Measurements from ENCODE around the gene TMED10. TPM values are rescaled to one million over a fixed set of nuclear protein-coding genes. Genes with fewer than 3 reads are reported as not detected.
A peak's percentile ranks its signal among the peaks of the same experiment; 100 is the strongest.

TMED10 gene
- 330 TPM for total RNA-seq
- long read RNA-seq, full-length matches to known transcripts: 671 of 747 reads
- long read RNA-seq, partial matches to known transcripts: 5 of 747 reads
- long read RNA-seq, other reads (novel, unspliced or antisense): 71 of 747 reads

DNA sequence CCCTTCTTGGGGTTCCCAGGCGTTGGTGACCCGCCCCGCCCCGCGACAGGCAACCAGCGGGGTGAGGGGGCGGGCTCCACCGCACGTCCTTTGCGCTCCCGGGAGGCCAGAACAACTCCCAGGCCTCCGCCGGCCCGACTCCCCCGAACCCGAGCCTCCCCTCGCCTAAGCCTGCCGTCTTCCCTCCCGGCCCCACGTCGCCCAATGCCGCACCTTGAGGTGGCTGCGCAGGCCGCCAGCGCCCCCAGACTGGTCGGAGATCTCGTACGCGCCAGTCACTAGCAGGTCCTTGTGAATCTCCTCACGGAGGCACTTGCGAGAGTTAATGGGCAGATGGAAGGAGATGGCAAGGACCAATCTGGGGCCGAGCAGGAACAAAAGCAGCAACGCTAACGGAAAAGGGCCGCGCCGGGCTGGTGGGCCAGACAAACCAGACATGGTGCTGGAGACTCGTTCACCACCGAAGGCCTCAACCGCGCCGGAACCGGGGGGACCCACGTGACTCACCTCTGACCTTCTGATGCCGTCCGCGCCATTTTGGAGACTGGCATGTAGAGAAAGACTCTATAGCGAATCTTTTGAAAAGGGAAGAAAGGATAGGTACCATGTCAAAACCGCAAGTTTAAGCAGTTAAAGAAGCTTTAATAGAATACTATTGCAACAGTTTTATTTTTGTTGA is at the start of gene TMED10:
Gene TMED10 (minus strand): TSS at position 471 of the 679 bp plus-strand sequence. CDS start 33 bp downstream, at position 438.
- DNase-seq (ENCODE audit: low spot score): peak; percentile 96

DNA sequence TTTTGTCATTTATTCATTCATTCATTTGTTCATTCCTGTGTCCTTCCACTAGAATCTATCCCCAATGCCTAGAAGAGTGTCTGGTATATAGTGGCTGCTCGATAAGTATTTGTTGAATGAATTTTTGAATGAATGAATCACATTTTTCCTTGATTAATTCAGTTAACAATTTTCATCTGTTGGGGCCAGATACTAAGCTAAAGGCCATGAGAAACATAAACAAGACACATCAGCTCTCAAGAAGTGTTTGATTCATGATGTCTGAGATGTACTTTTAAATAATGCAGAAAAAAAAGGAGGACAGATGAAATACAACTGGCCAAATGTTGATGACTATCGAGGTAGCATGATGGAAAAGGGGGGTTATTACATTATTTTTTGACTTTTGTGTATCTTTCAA is 48.1 kb upstream of the TMED10 start:
- DNase-seq (ENCODE audit: low spot score): no peak

DNA sequence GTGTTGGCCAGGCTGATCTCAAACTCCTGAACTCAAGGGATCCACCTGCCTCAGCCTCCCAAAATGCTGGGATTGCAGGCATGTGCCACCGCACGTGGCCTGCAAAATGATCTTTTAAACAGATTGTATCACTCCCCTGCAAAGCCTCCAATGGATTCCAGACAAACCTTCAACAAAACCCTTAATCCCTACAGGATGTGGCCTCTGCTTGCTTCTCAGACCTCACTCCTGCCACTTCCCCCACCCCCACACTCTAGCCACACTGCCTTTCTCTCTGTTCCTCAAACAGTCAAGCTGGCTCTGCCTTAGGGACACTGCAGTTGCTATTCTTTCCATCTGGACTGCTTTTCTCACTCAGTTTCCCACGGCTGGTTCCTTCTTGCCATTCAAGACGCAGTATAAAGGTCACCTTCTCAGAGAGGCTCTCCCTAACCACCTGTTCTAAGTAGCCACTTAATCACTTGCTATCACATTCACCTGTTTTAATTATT is 47.3 kb upstream of the TMED10 start:
- no peak for DNase-seq (ENCODE audit: low spot score)

DNA sequence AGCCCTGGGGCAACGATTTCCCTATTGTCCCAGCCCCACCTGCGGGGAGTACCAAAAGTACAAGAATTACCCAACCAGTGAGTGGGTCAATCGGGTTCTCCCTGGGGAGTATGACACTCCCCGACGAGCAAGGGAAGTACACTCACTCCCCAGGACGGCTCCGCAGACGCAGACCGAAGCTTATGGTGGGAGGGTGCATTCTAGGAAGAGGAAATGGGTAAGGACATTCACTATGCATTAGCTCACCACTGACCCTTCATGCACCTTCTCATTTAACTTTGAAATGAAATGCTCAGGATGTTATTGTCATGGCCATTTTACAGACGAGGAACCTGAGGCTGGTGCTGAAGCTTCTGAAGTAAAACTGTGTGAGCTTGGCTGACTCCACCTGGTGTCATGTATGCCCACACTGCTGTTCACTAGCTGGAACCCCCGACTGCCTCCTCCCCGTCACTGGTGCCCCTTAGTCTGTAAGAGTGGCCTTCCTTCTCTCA is 45.8 kb upstream of the TMED10 start:
- no peak for DNase-seq (ENCODE audit: low spot score)

DNA sequence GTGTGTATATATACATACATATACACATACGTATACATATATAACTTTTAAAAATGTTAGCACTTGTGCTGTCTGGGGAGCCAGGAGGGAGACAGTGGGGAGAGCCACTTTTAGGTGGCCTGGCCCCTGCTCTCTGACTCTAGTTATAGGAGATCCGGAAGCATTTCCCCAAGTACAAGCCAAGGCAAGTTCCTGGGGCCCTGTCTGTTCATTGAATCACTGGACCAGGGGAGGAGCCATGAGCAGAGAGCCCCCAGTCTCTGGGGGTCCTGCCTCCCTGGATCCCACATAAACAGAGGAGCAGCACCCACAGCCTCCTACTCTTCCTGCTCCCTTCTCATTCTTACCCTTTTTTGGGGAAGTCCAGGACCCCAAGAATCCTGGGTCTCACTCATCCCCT is 45.4 kb upstream of the TMED10 start:
- DNase-seq (ENCODE audit: low spot score): no peak

DNA sequence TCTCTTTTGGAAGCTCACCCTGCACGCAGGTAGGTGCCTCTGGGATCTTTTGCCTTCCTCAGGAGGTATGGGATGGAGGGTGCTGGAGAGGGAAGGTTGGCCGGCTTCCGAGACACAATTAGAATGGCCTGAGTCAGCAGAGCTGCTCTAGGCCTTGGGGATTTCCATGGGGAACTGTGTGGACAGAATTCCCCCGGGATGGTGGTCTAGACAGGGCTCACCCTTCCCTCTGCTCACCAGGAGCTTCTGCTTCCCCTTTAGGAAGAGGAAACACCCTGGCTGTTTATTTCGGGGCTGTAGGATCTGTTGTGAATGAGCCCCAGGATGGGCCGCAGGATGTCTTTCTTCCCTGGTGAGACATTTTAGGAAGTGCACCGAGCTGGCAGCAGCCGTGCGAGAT is 43.7 kb upstream of the TMED10 start:
- DNase-seq (ENCODE audit: low spot score): no peak

DNA sequence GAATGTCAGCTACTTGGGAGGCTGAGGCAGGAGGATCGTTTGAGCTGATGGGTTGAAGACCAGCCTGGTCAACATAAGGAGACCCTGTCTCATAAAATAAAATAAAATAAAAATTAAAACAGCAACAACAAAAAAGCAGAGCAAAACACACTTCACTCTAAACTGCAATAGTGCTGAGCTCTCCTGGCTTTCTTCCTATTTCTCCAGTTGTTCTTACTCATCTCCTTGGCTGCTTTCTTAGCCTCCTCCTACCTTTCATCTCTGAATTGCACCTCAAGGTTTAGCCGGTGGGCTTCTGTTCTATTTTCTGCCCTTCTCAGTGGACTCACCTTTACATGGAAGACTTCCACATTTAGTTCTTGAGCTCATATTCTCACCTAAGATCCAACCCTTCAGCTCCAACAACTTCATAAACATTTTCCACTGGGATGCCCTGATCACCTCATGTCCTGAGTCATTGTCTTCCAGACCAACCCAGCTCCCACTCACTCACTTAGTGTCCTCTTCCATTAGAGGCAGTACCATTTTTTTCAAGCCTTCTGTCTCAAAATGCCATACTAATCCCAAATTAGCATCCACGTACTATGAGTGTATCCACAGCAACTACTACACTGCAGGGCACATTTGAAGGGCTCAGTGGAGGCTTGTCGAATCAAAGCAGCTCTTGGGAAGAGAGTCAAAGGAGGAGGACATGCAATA is 41.2 kb upstream of the TMED10 start:
- DNase-seq (ENCODE audit: low spot score): no peak

DNA sequence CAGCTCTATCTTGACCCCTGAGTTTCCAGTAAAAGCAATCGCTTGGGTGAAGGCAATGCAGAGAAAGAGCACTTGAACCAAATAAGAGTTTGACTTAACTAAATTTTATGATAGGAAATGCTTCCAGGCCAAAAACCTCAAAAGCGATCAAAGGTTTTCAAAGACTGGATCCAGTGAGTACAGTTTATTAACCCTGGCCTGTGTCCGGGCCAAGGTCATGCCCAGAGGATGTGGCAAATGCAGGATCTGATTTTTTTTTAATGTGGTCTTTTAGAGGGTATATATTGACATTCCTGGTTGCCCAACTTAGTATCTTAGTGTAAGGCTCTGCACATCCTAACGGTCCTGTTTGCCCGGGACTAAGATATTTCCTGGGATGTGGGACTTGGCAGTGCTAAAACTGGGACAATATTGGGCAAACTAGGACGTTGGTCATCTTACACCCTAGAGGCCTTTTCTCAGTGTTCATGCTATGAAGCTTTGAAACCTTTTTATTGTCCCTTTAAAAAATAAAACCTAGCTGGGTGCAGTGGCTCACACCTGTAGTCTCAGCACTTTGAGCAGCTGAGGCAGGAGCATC is 40.1 kb upstream of the TMED10 start:
- no peak for DNase-seq (ENCODE audit: low spot score)

DNA sequence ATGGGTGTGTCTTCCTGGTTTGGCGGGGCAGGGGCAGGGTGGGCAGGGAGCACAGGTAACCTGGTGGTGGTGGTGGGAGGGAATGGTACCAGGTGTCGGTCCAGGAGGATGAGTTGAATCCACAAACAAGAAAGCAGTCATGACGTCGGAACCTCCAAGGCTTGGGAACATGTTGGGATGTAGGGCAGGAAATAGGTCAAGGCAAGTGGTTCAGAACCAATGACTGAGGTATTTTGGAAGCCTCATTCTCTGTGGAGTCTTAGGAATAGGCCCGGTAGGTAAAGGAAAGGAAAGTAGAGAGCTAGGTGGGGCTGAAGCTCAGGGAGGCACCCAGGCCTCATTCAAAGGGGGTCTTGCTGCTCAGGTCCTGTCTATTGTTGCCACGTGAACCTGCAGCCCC is 39.1 kb upstream of the TMED10 start:
- DNase-seq (ENCODE audit: low spot score): no peak

DNA sequence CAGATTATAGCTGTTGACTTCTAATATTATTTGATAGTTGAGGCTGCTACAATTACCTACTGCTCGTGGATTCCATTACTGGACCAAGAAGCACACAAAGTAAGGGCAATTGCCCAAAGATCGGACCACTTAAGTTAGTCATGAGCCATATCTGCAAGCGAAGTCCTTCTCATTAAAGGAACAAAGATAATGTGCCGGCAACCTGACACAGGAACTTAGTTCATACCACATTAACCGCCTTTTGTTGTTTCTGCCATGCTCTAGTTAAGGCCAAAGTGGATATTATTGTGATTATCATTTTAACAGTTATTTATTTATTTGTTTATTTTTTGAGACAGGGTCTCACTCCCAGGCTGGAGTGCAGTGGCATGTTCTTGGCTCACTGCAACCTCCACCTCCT is 38.1 kb upstream of the TMED10 start:
- no peak for DNase-seq (ENCODE audit: low spot score)

DNA sequence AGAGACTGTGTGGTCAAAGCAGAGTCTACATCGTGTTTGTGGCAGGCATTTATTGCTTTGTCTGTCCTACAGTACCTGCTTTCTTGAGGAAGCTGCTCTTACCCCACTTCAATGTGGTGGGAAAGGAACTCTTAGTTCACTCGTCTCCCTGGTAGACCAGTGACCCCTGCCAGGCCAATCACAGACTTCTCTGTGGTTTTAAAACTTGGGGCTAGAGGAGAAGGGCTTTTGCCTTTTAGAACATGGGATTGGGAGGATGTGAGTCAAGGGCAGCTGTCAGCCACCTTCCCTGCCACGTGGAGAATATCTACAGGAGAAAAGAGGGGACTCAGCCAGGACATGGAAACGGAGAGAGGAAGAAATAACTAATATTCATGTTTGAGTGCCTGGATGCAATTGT is 36.8 kb upstream of the TMED10 start:
- DNase-seq (ENCODE audit: low spot score): no peak

DNA sequence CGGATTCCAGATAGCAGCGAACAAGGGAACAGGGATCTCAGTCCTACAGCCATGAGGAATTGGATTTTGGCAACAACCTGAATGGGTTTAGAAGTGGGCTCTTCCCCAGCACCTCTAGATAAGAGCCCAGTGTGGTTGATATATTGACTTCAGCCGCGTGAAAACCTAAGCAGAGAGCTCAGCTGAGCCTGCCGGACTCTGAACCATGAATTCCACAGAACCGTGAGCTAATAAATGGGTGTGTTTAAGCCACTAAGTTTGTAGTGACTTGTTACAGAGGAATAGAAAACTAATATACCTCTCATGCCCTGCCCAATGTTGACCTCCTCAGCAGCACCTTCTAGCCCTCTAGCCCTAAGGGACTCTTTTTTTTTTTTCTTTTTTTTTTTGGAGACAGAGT is 32.4 kb upstream of the TMED10 start:
- DNase-seq (ENCODE audit: low spot score): no peak

DNA sequence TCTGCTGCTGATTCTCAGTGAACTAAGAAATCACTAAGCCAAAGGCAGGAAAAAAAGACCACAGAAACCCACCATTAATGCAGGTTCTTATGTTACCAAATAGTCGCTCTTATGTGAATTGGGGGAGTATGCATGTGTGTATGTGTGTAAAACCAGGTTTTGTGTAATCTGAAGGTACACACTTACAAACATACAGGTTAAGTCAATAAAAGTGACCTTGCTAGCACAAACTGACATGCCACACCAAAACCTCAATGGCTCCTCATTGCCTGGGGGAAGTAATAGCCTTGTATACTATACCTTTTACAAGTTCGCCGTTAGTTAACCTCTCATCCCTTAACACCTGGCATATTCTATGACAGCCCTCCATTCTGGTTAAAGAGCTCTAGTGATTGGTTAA is 29.8 kb upstream of the TMED10 start:
- DNase-seq (ENCODE audit: low spot score): no peak

DNA sequence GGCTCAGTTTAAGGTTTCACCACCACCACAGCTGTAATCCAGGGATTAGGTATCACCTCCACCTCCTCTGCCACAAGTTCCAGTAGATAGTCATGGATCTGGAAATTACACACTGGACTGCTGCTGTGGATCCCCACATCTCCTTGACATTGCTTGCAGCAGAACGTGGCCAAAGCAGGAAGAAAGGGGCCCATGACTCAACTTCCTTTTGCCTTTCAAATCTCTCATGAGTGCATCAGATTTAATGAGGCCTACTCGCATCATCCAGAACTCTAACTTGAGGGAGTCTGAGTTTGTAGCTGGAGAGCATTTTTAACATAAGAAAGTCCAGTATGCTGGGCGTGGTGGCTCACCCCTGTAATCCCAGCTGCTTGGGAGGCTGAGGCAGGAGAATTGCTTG is 29.2 kb upstream of the TMED10 start:
- DNase-seq (ENCODE audit: low spot score): no peak

DNA sequence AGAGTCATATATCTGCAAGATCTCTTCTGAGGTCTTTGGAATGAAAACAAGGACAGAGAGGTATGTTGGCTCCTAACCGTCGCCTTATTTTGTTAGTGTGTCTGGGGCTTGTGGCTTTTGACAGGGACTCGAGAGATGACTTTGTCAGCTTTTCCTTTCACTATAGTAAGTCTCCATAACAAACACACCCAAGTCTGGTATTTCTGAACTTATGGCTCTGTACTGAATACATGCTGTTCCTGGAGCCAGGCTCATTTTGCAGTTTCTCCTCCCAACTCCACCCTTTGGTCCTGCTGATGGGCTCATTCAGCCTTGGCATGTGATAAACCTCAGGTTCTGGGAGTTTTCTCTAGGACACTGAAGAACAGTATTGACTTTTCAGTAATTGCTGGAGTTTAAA is 27.7 kb upstream of the TMED10 start:
- no peak for DNase-seq (ENCODE audit: low spot score)

DNA sequence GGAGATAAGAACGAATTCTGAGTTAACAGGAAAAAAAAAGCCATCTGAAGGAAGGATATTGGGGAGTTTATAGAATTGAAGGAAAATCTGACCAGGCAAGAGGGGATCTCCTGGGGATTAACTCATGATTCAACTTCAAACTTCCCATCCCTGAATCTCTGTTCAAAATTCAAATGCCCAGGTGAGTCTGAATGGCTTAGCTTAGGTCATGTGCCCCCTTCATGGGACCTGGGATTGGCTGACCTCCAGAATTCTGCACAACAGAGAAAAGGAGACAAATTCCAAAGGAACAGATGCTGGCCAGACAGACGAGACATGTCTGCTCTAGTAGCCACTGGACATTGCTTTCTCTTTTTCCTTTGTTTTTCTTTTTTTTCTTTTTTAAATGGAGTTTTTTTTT is 26.2 kb upstream of the TMED10 start:
- DNase-seq (ENCODE audit: low spot score): no peak

DNA sequence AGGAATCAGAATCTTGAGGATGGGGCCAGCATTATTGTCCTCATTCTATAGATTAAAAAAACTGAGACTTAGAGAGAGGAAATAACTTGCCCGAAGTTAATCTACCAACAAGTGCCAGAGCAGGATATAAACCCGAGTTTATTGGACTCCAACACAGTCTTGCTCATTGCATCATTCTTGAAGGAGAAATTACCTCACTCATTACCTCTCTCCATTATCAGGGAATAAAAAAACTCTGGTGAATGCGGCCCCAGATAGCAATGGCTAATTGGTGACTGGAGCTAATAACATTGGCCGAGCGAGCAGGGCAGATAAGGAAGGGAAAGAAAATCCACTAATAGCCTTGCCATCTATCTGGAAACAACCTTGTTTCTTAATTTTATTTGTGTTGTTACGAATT is 24.7 kb upstream of the TMED10 start:
- DNase-seq (ENCODE audit: low spot score): no peak

DNA sequence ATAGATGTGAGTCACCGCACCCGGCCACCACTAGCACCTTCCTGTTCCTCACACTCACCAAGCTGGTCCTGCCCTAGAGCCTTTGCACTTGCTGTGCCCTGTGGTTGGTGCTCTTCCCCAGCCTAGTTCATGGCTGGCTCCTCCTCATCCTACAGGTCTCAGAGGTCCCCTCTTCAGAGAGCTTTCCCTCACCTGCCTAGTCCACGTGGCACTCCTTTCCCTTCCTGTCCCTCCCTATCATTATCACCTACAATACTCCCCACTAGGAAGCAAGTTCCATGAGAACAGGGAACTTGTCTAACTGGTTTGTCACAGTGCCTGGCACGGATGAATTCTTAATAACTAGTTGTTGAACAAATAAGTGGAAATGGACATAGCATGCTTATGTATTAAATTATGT is 24.0 kb upstream of the TMED10 start:
- DNase-seq (ENCODE audit: low spot score): no peak

DNA sequence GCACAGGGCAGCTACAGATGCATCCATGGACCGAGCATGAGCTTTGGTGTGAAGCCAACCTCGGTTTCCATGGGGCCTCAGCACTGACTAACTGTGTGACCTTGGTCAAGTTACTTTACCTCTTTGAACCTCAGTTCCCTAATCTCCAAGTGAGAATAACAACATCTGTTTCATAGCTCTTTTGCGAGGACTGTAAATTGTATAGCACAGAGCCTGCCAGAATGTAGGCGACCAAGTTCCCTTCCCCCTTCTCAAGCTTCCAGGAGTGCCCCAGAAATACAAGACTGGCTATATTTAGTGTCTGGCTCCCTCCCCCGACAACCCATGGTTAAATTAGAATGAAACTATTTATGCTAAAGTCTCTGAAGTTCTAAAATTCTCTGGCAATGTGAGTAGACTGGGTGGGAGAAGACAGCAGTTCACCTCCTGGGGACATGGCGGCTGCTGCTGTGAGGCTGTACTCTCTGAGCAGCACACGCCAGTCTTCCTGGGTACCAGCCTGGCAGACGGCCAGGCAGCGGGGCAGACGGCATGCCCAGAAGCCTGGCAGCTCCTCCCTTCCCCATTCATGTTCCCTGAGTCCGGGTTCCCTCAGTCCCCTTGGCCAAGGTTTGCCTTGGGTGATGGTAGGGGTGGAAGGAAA is 22.0 kb upstream of the TMED10 start:
- no peak for DNase-seq (ENCODE audit: low spot score)

DNA sequence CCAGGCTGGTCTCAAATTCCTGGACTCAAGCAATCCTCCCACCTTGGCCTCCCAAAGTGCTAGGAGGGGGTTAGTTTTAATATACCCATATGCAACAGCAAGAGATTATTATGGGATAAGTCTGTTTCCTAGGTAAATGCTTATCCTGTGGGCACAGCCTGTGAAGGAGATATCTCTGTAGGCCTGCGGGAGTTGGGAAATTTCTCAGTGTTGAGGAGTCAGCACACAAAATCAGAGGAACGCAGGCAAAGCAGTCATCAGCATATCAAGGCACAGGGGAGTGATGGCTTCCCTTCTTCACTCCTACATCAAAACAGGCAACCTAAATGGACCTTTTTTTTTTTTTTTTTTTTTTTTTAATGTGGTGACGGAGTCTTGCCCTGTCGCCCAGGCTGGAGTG is 20.9 kb upstream of the TMED10 start:
- no peak for DNase-seq (ENCODE audit: low spot score)

DNA sequence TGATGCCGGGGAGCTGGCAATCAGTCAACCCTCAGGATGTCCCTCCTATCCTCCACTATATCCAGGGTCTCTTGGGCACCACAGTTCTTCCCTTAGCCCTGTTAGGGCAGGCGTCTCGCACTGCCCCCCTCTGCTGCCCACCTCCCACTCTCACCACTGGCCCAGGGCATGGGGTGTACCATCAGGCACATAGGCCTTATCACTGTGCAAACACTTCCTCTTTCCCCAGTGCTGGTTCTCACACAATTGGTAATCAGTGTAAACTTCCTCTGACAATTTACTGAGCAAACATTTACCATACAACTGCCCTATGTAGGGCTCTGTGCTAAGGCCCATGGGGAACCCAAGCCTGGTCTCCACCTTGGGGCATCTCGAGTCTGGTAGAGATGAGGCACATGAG is 20.1 kb upstream of the TMED10 start:
- DNase-seq (ENCODE audit: low spot score): no peak

DNA sequence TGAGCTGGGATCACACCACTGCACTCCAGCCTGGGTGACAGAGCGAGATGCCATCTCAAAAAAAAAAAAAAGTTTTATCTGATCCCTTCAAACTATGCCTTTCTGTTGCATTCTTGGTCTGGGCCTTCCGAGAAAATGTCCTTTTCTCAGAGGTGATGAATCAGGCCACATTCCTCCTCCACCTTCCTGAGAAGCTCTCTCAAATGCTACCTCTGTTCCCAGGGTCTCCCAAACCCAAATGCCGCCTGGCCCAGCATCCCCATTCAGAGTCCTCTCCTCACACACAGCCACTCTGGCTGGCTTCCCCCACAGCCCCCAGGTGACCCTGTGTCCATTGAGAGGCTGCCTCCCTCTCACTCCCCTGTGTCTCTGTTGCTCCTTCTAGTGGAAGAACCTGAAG is 19.7 kb upstream of the TMED10 start:
- DNase-seq (ENCODE audit: low spot score): no peak
